Measurements from ENCODE around the gene LAX1.
"Not testable (repeated sequence)": the region's sequence is repeated elsewhere in the genome, so short reads cannot be mapped to it uniquely, and the experiment has no call there.

LAX1 gene, protein sequence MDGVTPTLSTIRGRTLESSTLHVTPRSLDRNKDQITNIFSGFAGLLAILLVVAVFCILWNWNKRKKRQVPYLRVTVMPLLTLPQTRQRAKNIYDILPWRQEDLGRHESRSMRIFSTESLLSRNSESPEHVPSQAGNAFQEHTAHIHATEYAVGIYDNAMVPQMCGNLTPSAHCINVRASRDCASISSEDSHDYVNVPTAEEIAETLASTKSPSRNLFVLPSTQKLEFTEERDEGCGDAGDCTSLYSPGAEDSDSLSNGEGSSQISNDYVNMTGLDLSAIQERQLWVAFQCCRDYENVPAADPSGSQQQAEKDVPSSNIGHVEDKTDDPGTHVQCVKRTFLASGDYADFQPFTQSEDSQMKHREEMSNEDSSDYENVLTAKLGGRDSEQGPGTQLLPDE

DNA sequence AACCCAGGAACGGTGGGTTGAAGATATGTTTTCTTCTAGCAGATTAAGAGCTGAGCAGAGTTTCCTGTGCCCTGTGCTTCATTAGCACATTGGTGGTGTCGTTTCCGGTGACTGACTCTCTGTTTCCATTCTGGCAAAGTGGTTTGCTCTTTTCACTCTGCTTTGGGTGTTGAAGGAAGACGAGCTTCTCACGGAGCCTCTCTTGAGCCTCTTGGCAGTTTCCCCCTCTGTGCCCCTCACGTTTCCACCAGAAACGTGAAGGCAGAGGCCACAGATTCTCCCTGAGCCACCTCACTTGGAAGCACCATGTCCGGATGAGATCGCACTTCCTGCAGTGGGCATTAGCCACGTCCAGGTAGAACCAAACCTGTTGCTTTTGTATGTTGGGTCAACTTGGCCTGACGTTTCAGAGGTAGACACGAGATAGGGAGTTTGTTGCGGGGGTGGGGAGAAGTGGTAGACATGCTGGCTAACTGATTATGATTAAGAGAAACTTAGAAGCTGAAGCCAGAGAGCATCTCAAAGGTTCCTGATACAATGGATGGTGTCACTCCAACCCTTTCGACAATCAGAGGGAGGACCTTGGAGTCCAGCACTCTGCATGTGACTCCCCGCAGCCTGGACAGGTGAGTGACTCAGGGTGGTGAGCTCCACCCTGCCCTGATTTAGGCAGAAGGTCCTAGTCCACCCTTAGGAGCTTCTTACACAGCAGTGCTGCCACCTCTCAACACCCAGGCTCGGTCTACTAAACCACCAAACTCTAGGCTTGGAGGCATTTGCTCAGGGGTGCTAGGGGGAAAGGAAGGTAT is at the start of gene LAX1:
LAX1 (plus strand) TSS at position 155 of the 809 bp plus-strand sequence; CDS start at position 538, 383 bp downstream.
- no peak for DNase-seq

DNA sequence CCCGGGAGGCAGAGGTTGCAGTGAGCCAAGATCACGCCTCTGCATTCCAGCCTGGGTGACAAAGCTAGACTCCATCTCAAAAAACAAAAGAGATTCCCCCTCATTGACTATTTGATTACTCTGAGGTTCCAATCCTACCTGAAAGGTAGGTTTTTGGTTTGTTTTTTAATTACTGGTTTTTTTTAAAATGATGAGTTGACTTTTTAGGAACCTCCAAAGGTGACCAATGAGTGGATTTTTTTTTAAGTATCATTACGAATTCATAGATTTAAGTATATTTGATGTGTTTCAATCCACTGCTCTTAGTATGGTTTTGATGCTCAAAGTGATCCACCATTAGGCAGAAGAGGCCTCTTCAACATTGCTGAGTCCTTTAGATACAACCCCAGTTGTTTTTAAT is 47.9 kb upstream of the LAX1 start:
- no peak for DNase-seq

GRCh38 chr1:203720242-203720641 is 44.7 kb upstream of the LAX1 start:
- DNase-seq: no peak

- no peak for DNase-seq
Observed at GRCh38 chr1:203722909-203723308, 42.1 kb upstream of the LAX1 start.

DNA sequence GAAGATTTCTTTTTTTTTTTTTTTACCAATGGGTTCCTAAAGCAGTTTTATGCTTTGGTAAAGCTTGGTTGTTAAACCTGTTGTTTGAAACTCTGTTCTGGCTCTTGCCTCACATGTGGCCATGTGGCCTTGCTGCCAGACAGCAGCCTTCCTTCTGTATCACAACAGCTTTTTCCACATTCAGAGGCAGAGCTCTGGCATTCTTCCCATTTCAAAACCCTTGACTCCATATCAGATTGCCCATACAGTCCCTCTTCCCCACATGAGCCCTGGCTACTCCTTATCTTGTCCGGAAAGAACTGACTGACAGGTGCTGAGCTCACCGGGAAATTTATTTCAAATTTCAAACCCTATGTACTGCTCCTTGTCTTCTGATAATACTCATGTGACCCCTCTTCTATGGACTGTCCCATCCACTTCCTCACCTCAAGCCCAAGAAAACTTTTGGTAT is 38.5 kb upstream of the LAX1 start:
- DNase-seq: no peak

DNA sequence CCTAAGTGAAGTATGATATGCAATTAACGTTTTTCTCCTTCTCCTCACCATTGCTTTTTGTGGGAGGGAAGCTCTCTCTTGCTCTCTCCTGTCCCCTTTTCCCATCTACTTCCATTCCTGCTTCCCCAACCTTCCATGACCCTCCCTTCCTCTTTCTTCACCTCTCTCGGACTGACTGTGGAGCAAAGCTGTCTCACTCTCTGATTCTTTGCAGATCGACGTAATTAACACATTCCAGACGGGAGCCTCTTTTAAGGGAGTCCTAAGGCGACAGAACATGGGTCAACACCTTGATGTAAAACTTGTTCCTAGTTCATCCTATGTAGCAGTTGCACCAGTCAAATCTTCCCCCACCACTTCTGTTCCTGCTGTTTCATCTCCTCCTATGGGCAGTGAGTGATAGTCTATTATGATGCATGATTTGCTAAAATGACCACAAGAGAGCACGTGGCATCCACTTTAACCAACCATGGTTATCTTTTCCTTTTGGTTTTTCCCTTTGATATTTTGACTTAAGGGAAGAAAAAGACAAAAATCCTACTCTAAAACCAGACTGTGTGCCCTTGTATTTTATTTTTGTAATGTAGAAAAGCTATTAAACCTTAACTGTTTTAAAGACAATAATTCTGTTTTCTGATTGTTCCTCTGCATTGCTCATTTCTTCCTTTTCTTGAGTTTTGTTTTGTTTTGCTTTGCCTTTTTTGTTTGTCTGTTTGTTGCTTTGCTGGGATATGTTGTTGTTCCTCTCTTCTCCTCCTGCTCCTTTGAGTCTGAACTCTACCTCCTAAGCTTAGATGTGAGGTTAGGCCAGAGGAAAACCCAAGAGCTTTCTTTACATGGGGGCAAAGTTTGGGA is 31.7 kb upstream of the LAX1 start:
- DNase-seq: no peak

GRCh38 chr1:203742436-203742835 is 22.5 kb upstream of the LAX1 start:
- DNase-seq: no peak

GRCh38 chr1:203743091-203743571 is 21.9 kb upstream of the LAX1 start:
- DNase-seq: no peak

- no peak for DNase-seq
Observed at GRCh38 chr1:203744075-203744972, 20.7 kb upstream of the LAX1 start.

- DNase-seq: no peak
Observed at GRCh38 chr1:203746281-203746680, 18.7 kb upstream of the LAX1 start.

DNA sequence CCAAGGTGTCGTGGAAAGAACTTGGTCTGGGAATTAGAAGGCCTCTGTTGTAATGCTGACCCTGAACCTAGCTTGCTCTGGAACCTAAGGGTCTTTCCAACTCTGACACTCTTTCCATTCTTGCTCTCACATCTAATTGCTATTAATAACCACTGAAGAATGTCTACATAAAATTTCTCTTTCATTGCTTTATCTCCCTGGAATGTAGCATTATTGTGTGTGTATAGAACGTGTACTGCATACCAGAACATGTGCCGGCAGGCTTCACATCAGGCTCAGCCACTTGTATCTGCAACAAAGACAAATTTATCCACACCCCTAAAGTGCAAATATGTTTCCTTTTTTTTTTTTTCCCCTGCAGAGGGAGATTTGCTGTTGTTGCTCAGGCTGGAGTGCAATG is 13.9 kb upstream of the LAX1 start:
- DNase-seq: no peak

DNA sequence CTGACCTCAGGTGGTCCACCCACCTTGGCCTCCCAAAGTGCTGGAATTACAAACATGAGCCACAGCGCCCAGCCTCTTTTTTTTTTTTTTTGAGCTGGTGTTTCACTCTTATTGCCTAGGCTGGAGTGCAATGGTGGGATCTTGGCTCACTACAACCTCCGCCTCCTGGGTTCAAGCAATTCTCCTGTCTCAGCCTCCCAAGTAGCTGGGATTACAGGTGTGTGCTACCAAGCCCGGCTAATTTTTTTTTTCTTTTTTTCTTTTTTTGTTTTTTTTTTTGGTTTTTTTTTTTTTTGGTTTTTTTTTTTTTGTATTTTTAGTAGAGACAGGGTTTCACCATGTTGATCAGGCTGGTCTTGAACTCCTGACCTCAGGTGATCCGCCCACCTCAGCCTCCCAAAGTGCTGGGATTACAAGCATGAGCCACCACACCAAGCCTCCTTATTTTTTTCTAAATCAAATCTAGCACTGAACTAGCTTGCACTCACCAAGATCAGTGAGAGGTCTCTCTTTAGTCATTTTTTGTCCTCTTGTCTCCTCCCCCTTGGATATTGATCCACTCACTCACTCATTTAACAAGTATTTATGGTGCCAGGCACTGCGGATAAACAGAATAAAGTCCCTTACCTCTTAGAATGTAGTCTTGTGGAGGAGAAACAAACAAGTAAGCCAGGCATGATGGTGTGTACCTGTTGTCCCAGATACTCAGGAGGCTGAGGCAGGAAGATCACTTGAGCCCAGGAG is 13.2 kb upstream of the LAX1 start:
- DNase-seq: not testable (repeated sequence)

DNA sequence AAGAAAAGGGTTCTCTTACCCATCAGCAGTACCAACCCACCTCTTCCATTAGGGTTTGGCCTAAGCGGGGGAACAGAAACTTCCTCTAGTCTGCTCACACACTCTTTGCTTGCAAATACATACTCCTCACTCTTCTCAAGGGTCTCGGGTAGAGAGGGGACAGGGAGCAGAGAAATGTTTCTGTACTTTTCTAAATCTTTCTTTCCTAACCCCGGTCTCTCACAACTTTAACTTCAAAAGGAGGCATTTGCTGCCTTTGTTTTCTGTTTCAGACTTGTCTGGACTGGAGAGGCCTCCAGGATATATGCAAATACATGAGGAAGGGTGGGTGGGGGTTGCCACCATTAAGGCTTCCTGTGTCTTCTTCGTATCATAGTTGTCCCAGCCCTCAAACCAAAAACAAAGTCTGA is 10.5 kb upstream of the LAX1 start:
- DNase-seq: no peak

GRCh38 chr1:203756036-203756435 is 8.9 kb upstream of the LAX1 start:
- DNase-seq: no peak

DNA sequence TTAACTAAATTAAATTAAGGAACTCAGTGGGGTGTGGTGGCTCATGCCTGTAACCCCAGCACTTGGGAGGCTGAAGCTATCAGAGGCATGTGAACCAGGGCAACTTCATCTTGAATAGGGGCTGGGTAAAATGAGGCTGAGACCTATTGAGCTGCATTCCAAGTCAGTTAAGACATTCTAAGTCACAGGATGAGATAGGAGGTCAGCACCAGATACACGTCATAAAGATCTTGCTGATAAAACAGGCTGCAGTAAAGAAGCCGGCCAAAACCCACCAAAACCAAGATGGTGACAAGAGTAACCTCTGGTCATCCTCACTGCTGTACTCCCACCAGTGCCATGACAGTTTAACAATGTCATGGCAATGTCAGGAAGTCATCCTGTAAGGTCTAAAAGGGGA is 6.2 kb upstream of the LAX1 start:
- DNase-seq: not testable (repeated sequence)

GRCh38 chr1:203760506-203760905 is 4.5 kb upstream of the LAX1 start:
- no peak for DNase-seq

DNA sequence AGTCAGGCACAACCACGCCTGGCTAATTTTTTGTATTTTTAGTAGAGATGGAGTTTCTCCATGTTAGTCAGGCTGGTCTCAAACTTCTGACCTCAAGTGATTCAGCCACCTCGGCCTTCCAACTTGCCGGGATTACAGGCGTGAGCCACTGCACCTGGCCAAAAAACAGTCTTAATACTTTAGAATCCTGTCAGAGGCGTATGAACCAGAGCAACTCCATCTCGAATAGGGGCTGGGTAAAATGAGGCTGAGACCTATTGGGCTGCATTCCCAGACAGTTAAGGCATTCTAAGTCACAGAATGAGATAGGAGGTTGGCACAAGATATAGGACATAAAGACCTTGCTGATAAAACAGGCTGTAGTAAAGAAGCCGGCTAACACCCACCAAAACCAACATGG is 3.0 kb upstream of the LAX1 start:
- not testable (repeated sequence) for DNase-seq

GRCh38 chr1:203763505-203763904 is 1.5 kb upstream of the LAX1 start:
- DNase-seq: no peak

DNA sequence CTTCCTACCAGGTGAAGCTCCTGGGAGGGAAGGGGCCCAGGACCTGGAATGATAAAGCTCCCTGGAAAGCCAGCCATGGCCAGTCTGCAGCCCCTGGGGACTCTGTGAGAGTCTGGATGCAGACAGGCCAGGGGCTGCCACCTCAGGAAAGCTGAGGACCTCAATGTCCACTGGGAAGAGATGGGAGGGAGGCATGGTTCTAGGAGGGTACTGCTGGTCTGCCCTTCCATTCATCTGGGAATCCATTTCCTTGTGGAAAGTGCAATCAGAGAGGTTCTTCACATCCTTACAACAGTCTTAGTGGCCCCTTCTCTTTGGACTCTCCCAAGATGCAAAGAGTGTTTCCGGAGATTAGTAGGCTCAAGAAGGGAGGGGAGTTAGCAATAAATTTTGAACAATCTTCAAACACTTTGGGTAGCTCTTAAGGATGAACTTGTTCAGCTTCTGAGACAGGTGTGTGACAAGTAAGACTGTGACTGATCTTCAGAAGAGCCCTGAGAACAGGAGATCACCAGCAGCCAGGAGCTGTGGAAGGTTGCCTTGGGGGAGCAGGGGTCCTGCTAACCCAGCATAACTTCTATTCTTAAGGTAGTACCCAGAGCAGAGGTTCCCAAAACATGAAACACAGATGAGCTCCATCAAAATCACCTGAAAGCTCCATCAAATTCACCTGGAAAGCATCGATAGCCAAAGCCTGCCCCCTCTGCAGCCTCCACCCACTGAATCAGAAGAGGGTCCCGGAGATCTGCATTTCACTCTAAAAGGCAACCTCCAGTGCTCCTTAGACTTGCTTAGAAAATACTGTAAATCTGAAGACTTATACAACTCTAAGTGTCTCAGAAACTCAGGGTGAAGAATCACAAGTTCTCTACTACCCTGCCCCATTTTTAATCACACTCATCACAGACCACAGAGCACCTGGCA is 616 bp upstream of the LAX1 start:
- DNase-seq: no peak

- DNase-seq: no peak
Observed at GRCh38 chr1:203768256-203768655, 3.3 kb downstream of the LAX1 start.
